Occipital lobe (tissue), 2 donors: Measurements from ENCODE around the gene PLEKHO2. TPM values are rescaled to one million over a fixed set of nuclear protein-coding genes. Genes with fewer than 3 reads are reported as not detected.

ENCODE experiments used
- DNase-seq: peaks from one replicate; lab custom pipeline; 2025; lab: John Stamatoyannopoulos, UW
- total RNA-seq: library from RNA; depleted of rRNA; stranded (reverse); fragments of >200 nt; gene quantifications from one replicate; pipeline ENCODE4 v1.2.3, GENCODE V29; 2014

PLEKHO2 gene
- total RNA-seq, 1 donor from 2014 or later: 6.7 TPM

GRCh38 chr15:64892847-64893403 lies 51.2 kb downstream of the PLEKHO2 start:
- DNase-seq: no peak

DNA sequence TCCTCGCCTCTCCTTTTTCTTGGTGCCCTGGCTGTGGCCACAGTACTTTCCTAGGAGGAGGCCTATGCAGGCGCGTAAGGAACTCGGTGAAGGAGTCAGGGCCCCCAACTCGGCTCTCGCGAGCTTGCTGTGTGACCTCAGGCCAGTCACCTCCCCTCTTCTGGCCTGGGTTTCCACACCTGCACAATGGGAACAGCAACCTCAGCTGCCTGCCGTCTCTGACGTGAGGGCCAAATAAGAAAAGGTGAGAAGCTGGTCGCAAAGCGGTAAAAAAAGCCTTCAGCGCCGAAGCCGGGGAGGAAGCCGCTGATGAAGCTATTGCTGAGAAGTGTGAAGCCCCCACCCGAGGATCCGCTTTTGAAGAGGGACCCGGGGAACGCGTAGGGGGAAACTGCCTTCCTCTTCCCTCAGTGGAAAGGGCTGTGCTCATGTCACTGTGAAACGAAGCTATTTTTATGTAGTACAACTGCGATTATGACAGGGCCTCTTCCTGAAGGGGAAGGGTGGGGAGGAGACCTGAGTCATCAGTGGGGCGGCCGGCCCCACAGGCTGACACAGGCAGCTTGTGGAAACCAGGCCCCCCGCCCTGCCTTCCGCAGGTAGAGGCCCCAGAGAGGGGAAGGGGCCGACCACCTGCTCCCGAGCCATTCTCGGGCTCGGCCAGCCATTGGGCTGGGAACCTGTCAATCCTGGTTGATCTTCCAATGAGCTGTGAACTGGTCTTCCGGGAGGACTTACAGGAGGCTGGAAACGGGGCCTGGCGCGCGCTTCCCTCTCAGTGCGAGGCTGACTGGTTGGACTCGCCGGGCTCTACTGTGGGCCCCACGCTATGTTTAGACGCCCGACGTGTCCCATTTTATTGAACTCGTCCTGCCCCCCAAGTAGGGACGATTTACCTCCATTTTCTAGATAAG lies 52.0 kb downstream of the PLEKHO2 start:
- DNase-seq: peak; percentile 82

DNA sequence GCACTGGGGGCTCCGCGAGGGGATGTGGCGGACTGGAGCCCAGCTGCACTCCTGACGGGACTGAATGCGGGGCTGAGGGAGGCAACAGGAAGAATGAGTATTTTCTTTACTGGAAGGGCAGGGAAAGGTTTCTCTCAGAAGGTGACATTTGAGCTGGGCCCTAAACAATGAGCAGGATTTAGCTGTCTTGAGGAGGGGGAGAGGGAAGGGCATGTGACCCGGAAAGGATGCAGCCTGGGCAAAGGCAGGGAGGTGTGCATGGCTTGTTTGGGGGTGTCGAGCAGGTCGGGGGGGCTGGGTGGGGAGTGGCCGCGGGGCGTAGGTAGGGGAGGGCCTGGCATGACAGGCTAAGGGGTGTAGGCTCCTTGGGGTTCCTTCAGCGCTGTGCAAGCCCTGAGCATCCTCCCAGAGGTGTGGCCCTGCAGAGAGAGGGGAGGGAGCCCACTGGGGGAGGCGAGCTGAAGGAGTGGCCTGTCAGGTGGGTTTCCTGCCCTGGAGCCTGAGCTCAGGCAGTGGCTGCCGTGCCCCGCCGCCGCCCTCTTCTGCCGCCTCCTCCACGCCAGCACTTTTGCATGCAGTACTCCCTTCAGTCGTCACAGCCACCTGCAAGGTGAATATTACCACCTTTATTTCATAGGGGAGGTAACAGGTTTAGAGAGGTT lies 52.8 kb downstream of the PLEKHO2 start:
- DNase-seq: no peak

GRCh38 chr15:64895285-64896065 lies 53.8 kb downstream of the PLEKHO2 start:
- no peak for DNase-seq

DNA sequence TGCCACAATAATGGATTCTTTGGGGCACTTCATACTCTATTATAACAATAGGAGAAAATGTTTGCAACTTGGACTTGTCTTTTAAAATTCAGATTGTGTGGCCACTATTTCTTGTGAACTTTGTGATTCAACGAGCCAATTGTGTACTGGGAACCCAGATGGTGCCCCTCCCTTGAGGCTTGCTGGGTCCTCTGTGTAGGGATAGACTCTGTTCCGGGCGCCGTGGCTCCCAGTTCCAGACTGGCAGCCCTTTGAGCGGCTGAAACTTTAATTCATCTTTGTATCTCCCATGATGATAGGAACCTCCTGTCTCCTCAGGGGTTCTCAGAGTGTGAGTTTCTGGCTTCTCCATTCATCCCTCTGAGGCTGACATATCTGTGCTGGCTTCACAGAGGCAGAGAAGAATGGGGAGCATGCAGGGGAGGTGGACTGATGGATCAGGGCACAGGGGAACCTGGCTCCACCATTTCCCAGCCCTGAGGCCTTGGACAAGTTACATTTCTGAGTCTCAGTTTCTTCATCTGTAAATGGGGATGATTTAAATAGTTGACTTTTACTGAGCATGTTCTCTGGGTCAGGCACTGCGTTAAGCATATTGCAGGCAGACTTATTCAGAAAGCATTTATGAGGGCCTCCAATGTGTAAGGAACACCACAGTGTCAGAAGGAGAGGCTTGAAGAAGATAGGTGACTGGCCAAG lies 54.8 kb downstream of the PLEKHO2 start:
- no peak for DNase-seq

GRCh38 chr15:64897345-64897985 lies 55.8 kb downstream of the PLEKHO2 start:
- no peak for DNase-seq

GRCh38 chr15:64898406-64898805 lies 56.7 kb downstream of the PLEKHO2 start:
- DNase-seq: no peak

DNA sequence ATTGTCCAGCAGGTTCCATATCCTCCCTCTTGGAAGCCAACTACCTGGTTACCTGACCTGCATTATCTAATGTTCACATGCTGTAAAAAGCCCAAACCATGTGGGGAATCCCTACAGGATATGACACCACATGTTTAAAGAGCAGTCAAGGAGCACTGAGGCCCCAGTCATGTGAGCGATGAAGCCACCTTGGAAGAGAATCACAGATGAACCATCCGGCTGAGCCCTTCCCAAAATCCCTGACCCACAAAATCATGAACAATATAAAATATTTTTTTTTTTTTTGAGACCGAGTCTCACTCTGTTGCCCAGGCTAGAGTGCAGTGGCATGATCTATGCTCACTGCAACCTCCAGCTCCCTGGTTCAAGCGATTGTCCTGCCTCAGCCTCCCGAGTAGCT lies 59.4 kb downstream of the PLEKHO2 start:
- DNase-seq: no peak

DNA sequence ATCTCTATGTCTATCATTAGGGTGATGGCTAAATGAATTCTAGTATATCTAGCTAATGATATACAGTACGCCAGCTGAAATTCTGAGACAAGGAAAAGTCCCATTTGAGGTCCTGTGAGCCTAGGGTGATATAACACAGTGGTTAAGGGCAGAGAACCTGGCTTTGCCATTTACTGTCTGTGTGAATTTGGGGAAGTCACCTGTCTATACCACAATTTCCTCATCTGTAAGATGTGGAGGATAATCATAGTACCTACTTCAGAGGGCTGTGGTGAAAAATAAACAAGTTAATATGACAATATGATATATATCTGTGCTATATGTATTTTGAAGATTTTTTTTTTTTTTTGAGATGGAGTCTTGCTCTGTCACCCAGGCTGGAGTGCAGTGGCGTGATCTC lies 60.2 kb downstream of the PLEKHO2 start:
- DNase-seq: no peak

- DNase-seq: no peak
These were observed 61.1 kb downstream of the PLEKHO2 start for GRCh38 chr15:64902863-64903262.

DNA sequence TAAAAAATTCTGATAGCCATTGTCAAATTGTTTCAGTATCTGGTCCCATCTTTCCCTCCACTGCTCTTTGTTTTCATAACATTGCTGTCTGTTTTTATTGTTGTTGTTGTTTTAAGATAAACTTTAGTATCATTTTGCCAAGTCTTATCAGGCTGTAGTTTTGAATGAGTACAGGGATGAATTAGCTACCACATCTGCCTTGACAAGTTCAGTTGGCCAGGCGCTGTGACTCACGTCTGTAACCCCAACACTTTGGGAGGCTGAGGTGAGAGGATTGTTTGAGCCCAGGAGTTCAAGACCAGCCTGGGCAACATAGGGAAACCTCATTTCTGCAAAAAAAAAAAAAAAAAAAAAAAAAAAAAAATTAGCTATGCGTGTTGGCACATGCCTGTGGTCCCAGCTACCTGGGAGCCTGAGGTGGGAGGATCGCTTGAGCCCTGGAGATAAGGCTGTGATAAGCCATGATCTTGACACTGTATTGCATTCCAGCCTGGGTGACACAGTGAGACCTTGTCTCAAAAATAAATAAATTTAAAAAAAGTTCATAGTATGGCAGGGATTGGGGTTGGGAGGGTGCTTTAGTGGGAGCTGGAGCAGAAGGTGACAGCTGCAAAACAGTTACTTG lies 61.7 kb downstream of the PLEKHO2 start:
- no peak for DNase-seq

DNA sequence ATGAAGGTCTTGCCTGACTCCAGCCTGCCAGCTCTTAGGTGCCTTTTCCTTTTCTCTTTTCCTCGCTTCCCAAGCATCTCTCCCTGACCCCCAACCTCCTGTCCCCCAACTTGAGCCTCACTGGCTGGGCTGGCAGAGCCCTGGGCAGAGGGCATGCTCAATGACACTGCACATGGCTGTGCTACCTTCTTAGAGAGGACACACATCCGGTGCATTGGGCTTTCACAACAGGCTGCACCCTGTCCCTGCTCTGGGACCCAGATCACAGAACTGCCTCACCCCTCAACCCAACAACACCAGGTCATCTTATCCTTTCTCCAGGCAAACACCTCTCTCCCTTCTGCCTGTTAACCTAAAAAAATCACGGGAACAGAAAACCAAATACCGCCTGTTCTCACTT lies 62.5 kb downstream of the PLEKHO2 start:
- DNase-seq: no peak

GRCh38 chr15:64905119-64905831 lies 63.6 kb downstream of the PLEKHO2 start:
- peak; percentile 72 for DNase-seq

GRCh38 chr15:64905941-64906340 lies 64.2 kb downstream of the PLEKHO2 start:
- no peak for DNase-seq

DNA sequence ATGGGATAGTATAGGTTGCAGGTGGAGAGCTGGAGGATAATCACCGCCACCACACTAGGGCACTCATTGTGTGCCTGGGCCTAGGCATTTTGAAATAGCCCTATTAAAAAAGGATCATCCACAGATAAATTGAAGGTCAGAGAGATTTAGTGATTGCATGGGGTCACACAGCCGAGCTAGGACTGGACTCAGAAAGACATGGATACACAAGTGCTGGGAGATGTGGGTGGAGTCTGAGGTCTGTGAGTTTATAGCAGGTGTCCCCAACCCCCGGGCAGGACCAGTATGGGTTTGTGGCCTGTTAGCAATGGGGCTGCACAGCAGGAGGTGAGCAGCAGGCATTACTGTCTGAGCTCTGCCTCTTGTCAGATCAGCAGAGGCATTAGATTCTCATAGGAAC lies 64.7 kb downstream of the PLEKHO2 start:
- no peak for DNase-seq

GRCh38 chr15:64907991-64908390 lies 66.3 kb downstream of the PLEKHO2 start:
- DNase-seq: no peak

GRCh38 chr15:64909546-64909945 lies 67.8 kb downstream of the PLEKHO2 start:
- no peak for DNase-seq

GRCh38 chr15:64911311-64912186 lies 69.8 kb downstream of the PLEKHO2 start, which contains the start of gene ANKDD1A:
Gene ANKDD1A, plus strand, starts transcription at chr15:64911902. Its CDS starts 29 bp downstream, at chr15:64911931.
- DNase-seq: peak; percentile 55
